RPMI7951 (cell line): ENCODE results near the gene NOD1. TPM values are rescaled to one million over a fixed set of nuclear protein-coding genes. Genes with fewer than 3 reads are reported as not detected.
"Not testable (repeated sequence)": the region's sequence is repeated elsewhere in the genome, so short reads cannot be mapped to it uniquely, and the experiment has no call there.

Experiments
- DNase-seq: peaks from one replicate; pipeline ENCODE4 v3.0.0-alpha.2; 2012; ENCODE audit warnings: low read depth
- total RNA-seq: library from RNA; depleted of rRNA; stranded (reverse); fragments of >200 nt; shearing (Covaris generic); gene quantifications from 2 replicates; pipeline ENCODE4 v1.2.3, GENCODE V29; 2014; rRNA removed

Gene NOD1
- total RNA-seq: 9.1 and 12.3 TPM in 2 replicates

- DNase-seq: peak; percentile 84
Observed at GRCh38 chr7:30478349-30479201, at the start of gene NOD1. Gene NOD1, minus strand, starts transcription at chr7:30478784. Its CDS starts 21,863 bp downstream, at chr7:30456921.

GRCh38 chr7:30527297-30527696 lies 48.7 kb upstream of the NOD1 start:
- DNase-seq: not testable (repeated sequence)

DNA sequence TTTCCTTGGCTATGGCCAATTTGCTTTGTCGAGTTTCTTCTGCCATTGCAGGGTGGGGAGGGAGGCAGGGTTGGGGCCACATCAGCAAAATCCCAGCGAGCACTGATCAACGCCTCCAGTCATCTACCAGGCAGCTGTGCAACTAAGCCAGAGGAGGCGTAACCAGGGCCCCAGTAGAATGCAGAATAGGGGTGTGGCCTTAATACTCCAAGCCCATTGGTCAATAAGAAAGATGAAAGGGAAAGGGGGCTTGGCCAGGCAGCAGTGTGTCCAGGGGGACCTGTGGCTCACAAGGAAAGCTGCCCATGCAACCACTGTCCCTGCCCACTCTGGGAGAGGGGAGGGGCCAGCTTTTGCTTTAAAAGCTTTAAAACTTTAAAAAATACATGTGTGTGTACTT lies 47.6 kb upstream of the NOD1 start:
- DNase-seq: peak; percentile 34

DNA sequence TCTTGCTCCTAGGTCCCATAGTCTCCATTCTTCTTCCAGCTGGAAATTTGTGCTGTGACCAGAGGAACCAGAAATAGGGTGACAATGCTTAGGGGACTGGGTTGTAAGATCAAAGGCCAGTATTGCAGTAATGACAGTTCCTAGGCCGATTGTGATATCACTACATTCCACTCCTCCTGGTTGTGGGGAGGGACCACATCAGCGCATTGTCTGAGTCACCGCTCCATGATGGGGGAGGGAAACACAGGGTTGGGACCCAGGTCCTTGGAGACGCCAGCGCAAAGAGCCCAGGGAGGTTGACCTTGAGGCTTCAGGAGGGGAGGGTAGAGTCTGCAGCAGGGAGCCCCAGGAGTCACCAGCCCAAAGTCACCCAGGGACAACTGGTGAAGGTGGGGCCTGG lies 46.8 kb upstream of the NOD1 start:
- no peak for DNase-seq

GRCh38 chr7:30524545-30524944 lies 46.0 kb upstream of the NOD1 start:
- DNase-seq: no peak

- DNase-seq: no peak
Observed at GRCh38 chr7:30523466-30523865, 44.9 kb upstream of the NOD1 start.

DNA sequence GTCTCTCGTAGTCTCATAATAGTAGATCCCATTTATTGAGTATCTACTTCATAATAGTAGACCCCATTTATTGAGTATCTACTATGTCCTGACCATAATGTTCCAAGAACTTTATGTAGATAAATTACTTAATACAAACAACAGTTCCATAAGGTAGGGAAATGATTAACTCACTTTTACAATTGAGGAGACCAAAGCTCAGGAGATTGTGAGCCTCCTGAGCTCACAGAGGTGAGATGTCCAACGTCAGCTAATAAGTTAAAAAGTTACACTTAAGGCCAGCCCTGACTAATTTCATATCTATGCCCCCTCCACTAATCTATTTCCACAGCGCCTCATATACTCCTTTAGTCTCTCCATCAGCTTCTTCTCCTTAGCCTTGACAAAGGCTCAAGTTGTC lies 43.6 kb upstream of the NOD1 start:
- no peak for DNase-seq

DNA sequence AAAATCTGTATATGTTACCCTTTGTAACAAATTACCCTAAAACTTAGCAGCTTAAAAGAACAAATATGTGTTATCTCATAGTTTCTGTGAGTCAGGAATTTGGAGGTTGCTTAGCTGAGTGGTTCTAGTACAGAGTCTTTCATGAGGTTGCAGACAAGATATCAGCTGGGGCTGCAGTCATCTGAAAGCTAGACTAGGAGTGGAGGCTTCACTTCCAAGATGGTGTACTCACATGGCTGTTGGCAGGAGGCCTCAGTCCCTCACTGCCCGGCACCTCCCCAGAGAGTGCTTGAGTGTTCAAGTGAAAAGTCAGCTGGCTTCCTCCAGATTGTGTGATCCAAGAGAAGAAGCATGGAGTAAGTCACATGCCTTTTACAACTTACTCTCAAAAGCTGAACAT lies 42.9 kb upstream of the NOD1 start:
- peak; percentile 9 for DNase-seq

DNA sequence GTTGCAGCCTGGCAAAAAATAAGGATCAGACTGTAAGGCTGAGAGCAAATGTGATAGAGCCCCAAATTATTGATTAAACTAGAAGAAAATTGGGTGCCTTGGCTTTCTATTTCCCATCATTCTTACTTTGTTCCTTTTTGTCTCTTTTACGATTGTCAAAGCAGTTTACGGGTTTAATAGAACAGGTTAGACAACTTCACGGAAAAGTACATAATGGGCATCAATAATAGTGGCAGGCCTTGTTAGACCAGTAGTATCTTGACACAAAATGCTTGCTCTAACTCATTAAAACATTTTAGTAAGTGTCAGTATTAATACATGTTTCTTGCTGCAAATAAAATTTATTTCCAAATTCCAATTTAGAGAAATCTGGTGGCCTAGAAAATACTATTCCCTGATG lies 40.5 kb upstream of the NOD1 start:
- no peak for DNase-seq

- no peak for DNase-seq
Observed at GRCh38 chr7:30515761-30516160, 37.2 kb upstream of the NOD1 start.

DNA sequence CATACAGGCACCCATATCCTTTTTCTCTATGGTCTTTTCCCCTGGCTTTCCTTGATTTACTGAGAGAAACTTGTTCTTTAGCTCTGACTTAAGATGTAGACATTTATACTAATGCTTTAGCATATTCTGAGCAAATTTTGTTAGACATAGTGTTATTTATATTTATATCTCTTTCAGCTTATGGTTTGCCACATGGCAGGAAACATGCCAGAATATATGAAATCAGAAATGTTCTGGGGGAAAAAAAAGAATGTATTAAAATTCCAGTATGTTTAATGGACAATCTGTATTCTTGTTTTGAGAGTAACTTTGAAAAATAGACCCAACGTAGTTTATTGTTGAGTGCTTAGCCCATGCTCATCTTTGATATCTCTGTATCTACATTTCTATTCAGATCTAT lies 36.2 kb upstream of the NOD1 start:
- no peak for DNase-seq

DNA sequence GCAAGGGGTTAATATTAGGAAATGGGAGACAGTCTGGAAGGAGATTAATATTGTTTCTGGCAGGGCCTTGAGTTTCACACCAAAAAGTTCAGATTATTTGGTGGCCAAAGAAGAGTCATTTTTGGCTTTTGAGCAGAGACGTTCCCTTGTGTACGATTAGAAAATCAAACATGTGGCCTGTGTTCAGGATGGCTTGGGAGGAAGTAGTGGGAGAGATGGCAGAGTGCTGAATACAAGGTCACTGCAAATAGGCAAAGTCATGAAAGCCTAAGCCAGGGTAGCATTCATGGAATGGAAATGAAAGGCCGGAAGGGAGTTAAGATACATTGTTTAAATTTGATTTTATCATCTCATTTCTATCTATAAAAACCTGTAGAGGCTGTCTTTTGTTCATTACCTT lies 35.6 kb upstream of the NOD1 start:
- DNase-seq: no peak

GRCh38 chr7:30513762-30514161 lies 35.2 kb upstream of the NOD1 start:
- no peak for DNase-seq

DNA sequence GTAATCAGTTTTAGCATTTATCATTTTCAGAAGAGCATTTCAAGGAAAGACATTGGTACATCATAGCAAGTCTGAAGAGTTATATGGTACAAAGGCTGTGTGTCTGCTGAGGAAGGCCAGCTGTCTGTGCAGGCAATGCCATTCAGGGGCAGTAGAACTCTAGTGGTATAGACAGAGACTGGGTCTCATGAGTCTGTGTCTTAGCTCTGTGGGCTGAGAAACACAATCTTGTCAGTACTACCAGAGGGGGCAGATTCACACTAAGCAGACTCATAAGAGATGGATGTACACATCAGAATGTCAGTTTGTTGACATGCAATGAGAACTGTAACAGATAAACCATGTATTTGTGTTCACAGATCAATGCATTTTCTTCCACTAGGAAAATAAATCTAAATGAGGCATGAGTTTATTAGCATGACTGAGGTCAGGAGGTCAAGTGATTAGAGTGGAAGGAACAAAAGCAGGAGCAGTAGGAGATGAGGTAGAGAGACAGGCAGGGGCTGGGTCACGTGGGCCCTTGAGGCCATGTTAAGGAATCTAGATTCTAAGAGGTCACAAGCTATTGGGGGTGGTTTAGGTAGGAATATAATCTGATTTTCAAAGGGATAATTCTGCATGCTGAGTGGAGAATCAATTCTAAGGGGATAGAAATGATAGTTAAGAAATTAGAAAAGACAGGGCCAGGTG lies 33.5 kb upstream of the NOD1 start:
- DNase-seq: no peak

GRCh38 chr7:30511494-30511893 lies 32.9 kb upstream of the NOD1 start:
- DNase-seq: no peak

DNA sequence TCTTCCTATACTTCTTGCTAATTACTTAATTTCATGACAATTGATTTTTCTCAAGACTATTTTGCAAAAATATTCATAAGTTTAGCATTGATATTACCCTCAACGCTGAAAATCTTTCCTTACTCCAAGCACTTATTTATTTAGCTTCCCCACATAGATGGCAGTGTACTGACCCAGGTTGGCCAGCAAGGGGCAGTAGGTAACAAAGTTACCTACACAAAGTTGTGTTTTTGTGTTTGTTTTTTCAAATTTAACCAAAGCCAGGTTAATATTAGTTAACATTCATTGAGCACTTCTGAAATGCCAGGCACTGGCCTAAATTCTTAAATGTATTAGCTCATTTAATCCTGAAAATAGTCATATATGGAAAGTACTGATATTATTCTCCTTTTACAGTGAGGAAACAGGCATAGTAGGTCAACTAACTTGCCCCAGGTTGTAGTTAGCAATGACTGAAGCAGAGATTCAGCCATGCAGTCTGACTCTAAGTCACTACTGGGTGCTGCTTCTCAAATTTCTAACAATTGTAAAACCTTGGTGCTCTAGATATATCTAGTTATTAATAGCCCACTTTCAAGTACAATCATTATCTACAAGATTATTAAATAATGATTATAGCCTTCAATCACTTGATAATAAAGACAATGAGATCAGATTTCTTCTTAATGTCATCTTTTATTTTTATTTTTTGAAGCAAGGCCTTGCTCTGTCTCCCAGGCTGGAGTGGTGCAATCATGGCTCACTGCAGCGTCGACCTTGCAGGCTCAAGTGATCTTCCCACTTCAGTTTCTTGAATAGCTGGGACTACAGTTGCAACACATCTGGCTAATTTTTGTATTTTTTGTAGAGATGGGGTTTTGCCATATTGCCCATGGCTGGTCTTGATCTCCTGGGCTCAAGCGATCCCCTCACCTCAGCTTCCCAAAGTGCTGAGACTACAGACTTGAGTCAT lies 31.8 kb upstream of the NOD1 start:
- peak; percentile 53 for DNase-seq

DNA sequence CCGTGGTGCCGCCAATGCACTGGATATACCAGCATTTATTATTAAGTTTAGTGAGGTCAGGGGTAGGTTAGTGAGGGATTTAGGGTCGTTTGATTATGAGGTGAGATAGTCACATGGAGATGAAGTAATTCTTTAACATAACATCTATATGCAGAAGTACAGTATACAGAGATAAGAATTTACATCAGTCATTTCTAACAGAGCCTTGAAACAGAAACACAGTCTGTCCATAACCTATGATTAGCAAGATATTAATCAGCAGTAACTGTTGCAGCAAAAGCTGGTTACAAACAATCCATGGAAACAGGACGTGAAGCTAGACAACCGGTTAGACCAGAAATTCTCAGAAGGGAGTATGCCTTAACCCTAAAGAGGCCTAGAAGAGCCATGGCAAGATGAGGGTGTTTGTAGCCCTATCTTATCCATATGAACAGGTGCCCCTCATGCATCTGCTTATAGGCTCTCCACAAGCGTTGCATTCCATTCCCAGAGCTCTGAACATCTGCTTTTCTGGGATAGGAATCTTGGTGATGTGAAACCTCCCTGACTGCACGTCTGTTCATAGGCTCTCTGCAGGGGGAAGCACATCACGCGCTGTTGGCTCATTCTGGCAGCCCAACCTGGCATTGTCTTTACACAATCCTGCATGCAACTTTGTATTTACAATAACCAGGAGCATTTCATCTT lies 30.7 kb upstream of the NOD1 start:
- not testable (repeated sequence) for DNase-seq

DNA sequence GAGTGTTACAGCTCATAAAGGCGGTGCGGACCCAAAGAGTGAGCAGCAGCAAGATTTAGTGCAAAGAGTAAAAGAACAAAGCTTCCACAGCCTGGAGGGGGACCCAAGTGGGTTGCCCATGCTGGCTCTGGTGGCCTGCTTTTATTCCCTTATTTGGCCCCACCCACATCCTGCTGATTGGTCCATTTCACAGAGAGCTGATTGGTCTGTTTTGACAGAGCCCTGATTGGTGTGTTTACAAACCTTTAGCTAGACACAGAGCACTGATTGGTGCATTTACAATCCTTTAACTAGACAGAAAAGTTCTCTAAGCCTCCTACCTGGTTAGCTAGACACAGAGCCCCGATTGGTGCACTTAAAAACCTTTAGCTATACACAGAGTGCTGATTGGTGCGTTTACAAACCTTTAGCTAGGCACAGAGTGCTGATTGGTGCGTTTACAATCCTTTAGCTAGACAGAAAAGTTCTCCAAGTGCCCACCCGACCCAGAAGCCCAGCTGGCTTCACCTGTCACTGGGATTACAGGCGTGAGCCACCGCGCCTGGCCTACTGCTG lies 28.8 kb upstream of the NOD1 start:
- DNase-seq: not testable (repeated sequence)

- no peak for DNase-seq
Observed at GRCh38 chr7:30505174-30505697, 26.7 kb upstream of the NOD1 start.

DNA sequence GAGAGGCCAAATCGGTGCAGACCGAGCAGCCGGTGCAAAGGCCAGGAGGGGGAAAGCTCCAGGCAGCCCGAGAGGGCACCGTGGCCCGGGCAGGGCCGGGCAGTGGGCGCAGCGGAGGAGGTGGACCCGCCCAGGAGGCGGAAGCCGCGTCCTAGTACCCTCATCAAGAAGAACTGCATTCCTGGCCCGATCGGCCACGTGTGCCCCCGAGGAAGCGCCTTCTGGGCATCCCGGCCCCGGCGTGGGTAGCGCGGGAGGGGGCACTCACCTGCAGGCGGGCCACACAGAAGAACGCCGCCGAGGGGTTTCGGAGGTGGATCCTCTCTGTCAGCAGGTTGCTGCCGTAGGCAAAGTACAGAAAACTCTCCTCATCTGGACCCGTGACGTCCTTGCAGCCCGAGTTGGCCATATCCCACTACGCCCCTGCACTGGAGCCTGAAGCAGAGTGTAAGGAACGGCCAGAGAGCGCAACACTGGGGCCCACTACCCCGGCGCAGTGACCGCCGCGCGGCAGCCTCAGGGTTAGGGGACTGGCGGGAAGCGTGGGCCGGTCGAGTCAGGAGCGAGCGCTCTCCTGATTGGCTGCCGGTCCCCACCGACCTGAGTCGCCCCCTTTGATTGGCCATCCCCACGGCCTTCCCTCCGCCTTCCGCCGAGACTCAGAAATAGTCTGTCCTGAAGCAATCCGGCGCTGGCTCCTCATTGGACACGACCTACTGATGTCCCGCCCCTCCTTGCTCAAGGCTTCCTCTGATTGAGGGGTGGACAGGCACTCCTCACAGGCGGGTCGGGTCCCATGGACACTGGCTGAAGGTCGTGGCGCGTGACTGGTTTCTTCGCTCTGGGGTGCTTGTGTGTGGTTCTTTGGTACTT lies 26.0 kb upstream of the NOD1 start, which contains the start of gene GGCT:
Gene GGCT (minus strand): TSS at position 529 of the 873 bp plus-strand sequence. CDS start 120 bp downstream, at position 409.
- DNase-seq: peak; percentile 99
